Amniotic stem cell (primary cell): Measurements from ENCODE around the gene IQUB.
"Not testable (repeated sequence)": the region's sequence is repeated elsewhere in the genome, so short reads cannot be mapped to it uniquely, and the experiment has no call there.

Source experiments
- DNase-seq: peaks from one replicate; lab custom pipeline; 2025; lab: John Stamatoyannopoulos, UW

The IQUB gene

DNA sequence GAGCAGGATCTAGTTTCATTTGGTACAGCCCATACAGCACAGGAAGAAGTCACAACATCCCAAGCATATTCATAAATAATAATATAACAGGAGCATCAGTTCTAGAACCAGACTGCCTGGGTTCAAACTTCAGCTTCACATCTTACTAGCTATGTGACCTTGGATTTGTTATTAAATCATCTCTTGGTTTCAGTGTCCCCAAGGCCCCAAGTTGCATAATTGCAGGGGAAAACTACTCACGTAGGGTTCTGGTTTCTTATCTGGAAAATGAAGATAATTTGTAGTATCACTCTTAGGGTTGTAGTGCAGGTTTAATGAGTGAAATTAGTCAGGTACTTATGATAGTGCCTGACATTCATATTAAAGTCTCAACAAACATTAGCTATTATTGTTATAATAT is 5.5 kb upstream of the IQUB start:
- DNase-seq, result no peak

DNA sequence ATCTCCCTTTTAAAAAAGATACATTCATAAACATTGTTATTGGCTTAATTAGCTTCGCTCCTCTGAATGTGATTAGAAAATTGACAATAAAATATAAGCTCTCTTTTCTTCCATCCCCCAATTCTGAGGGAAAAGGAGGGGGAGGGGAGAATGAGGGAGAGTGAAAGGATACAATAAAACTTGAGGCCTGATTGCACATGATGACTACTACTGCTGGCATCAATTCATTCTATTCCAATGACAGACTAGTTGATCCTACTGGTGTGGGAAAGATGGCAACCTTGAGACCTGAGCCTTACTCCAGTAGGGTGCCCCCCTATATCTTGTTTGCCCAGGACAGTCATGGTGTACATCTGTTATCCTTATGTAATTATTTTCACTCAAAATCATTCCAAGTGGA is 4.5 kb upstream of the IQUB start:
- no peak for DNase-seq

DNA sequence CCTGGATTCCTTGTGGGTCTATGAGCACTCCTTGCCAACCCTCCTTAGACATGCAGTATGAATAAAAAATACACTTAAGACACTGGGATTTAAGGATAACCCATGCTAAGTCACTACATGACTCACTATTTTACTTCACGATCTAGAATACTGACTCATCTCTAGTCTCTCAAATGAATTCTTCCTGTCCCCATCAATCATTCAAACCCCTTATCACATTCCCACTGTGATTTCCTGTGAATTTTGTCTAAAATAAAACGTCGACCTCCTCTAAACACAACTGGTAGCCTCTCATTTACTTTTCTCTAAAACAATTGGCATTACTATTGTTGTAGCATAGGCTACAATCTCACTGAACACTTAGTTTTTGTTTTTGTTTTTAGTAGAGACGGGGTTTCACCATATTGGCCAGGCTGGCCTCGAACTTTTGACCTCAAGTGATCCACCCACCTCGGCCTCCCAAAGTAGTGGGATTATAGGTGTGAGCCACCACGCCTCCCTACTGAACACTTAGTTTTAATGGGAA is 3.9 kb upstream of the IQUB start:
- peak; percentile 64 for DNase-seq

DNA sequence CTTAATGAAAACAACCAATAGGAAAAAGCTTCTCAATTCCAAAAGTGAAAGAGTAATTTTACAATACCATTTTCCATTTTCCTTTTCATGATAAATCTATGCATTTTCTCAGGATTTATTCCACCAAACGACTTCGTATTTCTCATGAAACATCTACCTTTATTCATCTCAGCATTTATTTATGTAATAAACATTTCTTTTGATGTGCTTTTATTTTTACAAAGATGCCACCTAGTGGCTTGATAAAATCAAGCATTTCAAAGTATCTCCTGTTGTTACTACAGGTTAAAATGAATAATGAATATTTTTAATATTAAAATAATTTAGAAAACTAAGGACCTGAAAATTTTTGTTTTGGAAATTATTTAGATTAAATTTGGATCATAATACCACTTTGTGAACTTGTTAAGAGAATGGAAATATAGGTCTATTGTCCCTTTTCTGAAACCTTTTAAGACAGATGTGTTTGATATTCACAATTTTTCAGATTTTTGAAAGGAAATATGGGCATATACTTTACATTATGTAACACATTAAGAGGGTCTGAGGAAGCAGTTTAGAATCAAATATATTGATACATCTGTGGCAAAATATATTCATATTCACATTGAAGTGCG is 2.7 kb upstream of the IQUB start:
- DNase-seq, result no peak

DNA sequence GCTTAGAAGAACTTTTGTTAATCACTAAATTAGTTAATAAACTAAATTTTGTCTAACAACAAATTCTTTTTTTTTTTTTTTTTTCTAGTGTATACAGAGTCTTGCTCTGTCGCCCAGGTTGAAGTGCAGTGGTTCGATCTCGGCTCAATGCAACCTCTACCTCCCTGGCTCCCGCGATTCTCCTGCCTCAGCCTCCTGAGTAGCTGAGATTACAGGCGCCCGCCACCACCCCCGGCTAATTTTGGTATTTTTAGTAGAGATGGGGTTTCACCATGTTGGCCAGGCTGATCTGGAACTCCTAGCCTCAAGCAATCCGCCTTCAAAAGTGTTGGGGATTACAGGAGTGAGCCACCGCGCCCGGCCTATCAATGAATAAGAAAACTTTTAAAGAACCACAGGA is 1.1 kb upstream of the IQUB start:
- DNase-seq, result no peak

- no peak for DNase-seq
Measured at GRCh38 chr7:123533929-123534382, 439 bp downstream of the IQUB start.

DNA sequence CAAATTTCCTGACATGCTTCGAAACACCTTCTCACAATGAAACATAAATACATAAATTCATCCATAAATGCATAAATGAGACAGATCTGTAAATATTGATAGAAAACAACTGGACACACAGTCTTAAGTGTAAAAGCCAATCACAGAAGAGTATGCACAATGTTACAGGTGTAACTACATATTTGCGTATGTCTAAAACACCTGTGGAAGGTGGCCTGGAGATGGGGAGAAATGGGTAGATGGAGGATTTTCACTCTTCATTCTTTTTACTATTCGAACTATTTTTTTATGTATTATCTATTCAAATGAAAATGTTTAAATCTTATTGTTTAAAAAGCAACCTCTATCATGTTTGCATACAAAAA is 860 bp downstream of the IQUB start:
- no peak for DNase-seq

DNA sequence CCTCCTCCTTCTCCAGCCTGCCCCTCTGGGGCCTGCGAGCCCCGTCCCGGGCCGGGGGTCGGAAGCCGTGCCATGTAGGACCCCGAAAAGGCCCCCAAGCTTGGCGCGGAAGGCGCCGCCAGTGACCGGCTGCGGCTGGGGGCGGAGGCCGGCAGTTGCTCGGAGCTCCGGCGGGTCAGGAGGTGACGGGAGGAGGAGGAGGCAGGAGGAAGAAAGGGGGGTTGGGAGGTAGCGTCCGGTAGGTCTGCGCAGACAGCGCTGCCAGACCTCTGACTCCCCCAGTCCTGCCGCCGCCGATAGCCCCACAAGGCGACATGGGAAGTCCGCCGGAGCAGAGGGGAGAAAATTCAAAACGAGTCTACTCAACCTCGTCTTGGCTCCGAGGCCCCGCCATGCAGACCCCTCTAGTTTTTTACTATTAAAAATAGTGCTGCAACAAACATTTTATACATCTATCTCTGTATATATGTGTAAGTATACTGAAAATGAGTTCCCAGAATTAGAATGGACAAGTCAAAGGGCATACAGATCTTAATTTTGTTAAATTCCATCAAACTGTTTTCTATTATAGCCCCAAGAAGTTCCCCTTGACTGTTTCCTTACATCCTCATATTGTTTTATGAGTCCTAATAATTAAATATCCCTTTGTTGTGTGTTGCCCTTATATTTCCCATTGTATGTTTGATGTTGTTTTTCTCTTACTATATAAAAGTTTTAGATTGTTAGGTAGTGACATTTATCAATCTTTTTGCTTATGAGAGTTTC is 1.4 kb downstream of the IQUB start:
- DNase-seq, result not testable (repeated sequence)

DNA sequence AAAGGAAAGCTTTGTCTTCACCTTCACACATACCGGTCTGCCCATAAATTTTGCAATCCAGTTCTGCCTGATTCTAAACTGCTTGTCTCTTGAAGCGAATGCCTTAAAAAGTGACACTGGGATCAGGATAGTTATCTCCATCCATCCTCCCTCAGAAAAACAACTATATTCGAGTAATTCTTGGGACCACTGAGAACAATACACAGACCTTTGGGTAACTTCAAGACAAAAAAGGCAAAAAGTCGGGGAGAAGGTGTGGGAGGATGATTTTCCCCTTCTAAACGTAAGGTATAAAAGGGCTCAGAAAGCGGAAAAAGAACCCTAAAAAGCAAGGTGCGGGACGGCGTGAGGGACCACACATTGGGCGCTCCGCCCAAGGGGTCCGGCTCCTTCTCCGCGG is 2.1 kb downstream of the IQUB start:
- DNase-seq, result not testable (repeated sequence)

DNA sequence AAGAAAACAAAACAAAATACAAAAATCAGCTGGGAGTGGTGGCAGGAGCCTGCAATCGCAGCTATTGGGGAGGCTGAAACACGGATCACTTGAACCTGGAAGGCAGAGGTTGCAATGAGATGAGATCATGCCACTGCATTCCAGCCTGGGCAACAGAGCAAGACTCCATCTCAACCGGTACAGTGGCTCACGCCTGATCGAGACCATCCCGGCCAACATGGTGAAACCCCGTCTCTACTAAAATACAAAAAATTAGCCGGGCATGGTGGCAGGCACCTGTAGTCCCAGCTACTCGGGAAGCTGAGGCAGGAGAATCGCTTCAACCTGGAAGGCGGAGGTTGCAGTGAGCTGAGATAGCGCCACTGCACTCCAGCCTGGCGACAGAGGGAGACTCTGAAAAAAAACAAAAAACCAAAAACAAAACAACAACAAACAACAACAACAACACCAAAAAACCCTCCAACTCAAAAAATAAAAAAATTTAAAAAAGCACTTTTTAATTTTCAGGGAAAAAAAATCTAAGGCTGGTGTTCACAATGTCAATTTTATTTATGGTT is 4.3 kb downstream of the IQUB start:
- DNase-seq, result not testable (repeated sequence)

GRCh38 chr7:123528265-123528664 is 6.1 kb downstream of the IQUB start:
- DNase-seq, result no peak

- DNase-seq, result not testable (repeated sequence)
Measured at GRCh38 chr7:123527712-123528225, 6.6 kb downstream of the IQUB start.

DNA sequence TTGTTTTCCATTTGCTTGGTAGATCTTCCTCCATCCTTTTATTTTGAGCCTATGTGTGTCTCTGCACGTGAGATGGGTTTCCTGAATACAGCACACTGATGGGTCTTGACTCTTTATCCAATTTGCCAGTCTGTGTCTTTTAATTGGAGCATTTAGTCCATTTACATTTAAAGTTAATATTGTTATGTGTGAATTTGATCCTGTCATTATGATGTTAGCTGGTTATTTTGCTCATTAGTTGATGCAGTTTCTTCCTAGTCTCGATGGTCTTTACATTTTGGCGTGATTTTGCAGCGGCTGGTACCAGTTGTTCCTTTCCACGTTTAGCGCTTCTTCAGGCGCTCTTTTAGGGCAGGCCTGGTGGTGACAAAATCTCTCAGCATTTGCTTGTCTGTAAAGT is 7.9 kb downstream of the IQUB start:
- DNase-seq, result not testable (repeated sequence)

DNA sequence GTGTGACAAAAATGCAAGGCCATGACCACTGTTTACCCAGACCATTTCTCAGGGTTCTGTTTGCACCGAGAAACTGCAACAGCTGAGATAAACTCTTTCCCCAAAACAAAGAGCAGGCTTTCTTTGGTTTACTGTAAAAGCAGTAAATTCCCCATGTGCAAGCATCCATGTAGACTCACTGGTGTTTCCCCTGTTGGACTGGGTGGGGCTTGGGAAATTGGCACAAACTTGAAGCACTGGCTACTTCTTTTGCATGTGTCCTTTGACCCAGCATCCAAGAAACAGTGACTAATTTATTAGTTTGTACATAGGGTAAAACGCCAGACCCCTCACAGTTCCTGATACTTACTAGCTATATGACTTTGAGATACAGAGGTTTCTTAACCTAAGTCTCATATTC is 12.3 kb downstream of the IQUB start:
- no peak for DNase-seq

DNA sequence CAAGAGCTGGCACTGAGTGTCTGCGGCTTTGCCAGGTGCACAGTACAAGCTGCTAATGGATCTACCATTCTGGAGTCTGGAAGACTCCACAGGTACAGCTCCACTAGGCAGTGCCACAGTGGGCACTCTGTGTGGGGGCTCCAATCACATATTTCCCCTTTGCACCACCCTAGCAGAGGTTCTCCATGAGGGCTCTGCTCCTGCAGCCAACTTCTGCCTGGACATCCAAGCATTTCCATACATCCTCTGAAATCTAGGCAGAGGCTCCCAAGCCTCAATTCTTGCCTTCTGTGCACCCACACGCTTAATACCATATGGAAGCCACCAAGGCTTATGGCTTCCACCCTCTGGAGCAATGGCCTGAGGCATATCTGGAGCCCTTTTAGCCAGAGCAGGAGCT is 29.2 kb downstream of the IQUB start:
- no peak for DNase-seq

DNA sequence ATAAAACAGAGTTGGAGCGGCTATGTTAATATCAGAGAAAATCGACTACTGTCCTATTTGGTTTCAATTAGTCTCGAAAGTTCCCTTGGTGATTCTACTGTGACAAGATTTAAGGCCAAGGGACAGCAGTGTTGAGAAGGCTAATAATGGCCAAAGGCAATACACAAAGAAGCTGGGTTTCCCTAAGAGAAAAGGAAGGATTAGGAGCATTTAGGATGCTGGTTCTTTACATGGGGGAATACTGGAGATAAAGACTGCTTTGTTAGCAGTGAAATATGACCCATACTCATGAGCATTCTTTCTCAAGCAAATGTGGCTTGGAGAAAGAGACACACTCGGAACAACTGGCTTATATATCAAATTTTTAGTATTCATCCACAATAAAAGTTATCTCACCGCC is 32.2 kb downstream of the IQUB start:
- DNase-seq, result no peak

- no peak for DNase-seq
Measured at GRCh38 chr7:123500878-123501489, 33.4 kb downstream of the IQUB start.

DNA sequence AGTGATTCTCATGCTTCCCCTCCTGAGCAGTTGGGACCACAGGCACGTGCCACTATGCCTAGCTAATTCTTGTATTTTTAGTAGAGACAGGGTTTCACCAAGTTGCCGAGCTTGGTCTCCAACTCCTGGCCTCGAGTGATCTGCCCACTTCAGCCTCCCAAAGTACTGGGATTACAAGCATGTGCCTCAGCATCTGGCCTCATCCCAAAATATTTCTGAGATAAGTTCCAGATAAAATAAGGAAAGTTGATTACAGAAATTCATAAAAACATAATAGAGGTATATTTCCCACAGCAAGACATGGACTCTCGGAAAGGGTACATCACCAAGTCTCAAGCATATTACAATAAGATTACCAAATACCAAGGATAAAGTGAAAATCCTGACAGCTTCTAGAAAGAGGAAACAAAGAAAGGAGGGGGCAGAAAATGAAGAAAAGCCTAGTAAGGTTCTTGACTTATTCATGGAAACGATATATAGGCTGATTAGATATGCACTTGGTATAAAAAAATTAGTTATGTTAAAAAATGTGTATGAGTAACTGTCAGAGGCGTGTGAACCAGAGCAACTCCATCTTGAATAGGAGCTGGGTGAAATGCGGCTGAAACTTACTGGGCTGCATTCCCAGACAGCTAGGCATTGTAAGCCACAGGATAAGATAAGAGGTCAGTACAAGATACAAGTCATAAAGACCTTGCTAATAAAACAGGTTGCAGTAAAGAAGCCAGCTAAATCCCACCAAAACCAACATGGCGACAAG is 35.0 kb downstream of the IQUB start:
- DNase-seq, result no peak

GRCh38 chr7:123498601-123499000 is 35.8 kb downstream of the IQUB start:
- no peak for DNase-seq

DNA sequence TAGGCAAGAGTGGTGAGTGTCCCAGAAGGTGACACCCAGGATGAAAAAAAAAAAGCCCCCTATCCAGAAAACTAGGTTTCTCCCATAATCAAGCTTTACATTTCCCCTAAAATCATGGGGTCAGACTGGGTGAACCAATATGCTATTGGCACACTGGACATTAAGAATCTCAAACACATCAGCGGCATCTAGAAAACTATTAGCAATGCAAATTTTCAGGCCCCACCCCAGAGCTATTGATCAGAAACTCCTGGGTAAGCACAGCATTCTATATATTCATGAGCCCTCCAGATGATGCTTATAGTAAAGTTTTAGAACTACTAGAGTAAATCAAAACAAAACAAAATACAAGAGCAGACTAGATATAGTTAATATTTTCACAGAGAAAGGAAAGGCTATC is 36.4 kb downstream of the IQUB start:
- DNase-seq, result no peak

DNA sequence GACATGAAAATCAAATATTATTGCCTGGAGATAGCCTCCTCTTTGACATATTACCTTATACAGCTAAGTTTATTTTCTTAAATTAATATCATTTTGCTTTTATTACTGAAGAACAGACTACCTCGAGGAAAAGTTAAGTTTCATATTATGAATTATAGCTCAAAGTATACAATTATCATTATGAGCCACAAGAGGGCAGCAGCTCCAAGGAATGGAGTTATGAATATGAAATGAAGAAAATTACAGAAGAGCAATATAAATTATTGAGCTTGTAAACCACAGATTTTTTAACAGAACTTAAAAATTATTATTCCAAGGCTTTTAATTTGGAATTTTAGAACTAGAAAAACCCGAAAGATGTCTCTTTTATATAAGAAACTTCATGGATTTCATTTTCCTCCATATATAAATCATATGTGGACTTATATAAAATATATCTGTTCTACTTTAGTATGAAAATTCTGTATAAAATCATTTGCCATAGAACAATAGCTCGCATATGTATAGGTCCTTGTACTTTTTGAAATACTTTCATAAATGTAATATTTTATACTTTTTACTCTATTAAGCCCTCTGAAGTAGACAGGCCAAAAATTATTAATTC is 40.1 kb downstream of the IQUB start:
- peak; percentile 37 for DNase-seq
